ENCODE results near the gene ABCA7.

The ABCA7 gene

GRCh38 chr19:993361-993830 is 46.5 kb upstream of the ABCA7 start:
- H3F3A ChIP-seq (ENCODE audit: control insufficient read depth, insufficient read depth), result peaks cover 3% of the 10 kb centered on the region; the same call in 1 of the 2 replicates
- TF ChIP-seq CTCF (IDR thresholded peaks at IDR 0.05; ENCODE audit: low read depth, low read length, poor library complexity, severe bottlenecking) (no peak), EZH2phosphoT487 (IDR thresholded peaks at IDR 0.05; ENCODE audit: borderline replicate concordance, low read length) (no peak)
- H3K4me1 ChIP-seq (ENCODE audit: control insufficient read depth, low read length), result peaks cover 5% of the 10 kb centered on the region
- H3K27ac ChIP-seq (ENCODE audit: low read depth, low read length), result no peak overlapping the region
- H3K36me3 ChIP-seq (ENCODE audit: control insufficient read depth, low read length), result peaks cover 42% of the 10 kb centered on the region
- no peak overlapping the region for H3K4me2 ChIP-seq (ENCODE audit: low read length)
- H4K20me1 ChIP-seq (ENCODE audit: control insufficient read depth, insufficient read depth, low read depth, low read length), result no peaks in the 10 kb centered on the region
- peaks cover 4% of the 10 kb centered on the region; the same call in 1 of the 2 replicates for H3K9me3 ChIP-seq (ENCODE audit: control insufficient read depth, insufficient read depth, low read length)
- H3K4me3 ChIP-seq (ENCODE audit: low read length), result no peak overlapping the region
- H3K9me2 ChIP-seq (replicated peaks; ENCODE audit: control insufficient read depth, low read length), result no peaks in the 10 kb centered on the region
- peaks cover 23% of the 10 kb centered on the region for H3K27me3 ChIP-seq (ENCODE audit: control insufficient read depth, low read length)
- no peaks in the 10 kb centered on the region for H3K79me2 ChIP-seq (ENCODE audit: control insufficient read depth, low read length)

- H4K20me1 ChIP-seq (ENCODE audit: control insufficient read depth, insufficient read depth, low read depth, low read length), result no peaks in the 10 kb centered on the region
- H3F3A ChIP-seq (ENCODE audit: control insufficient read depth, insufficient read depth), result peaks cover 3% of the 10 kb centered on the region; the same call in 1 of the 2 replicates
- H3K79me2 ChIP-seq (ENCODE audit: control insufficient read depth, low read length), result no peaks in the 10 kb centered on the region
- H3K4me3 ChIP-seq (ENCODE audit: low read length), result no peak overlapping the region
- H3K4me1 ChIP-seq (ENCODE audit: control insufficient read depth, low read length), result peaks cover 5% of the 10 kb centered on the region
- peaks cover 37% of the 10 kb centered on the region for H3K36me3 ChIP-seq (ENCODE audit: control insufficient read depth, low read length)
- no peak overlapping the region for H3K27ac ChIP-seq (ENCODE audit: low read depth, low read length)
- no peaks in the 10 kb centered on the region for H3K9me2 ChIP-seq (replicated peaks; ENCODE audit: control insufficient read depth, low read length)
- TF ChIP-seq CTCF (IDR thresholded peaks at IDR 0.05; ENCODE audit: low read depth, low read length, poor library complexity, severe bottlenecking) (no peak), EZH2phosphoT487 (IDR thresholded peaks at IDR 0.05; ENCODE audit: borderline replicate concordance, low read length) (no peak)
- H3K27me3 ChIP-seq (ENCODE audit: control insufficient read depth, low read length), result peaks cover 28% of the 10 kb centered on the region
- H3K4me2 ChIP-seq (ENCODE audit: low read length), result no peak overlapping the region
- H3K9me3 ChIP-seq (ENCODE audit: control insufficient read depth, insufficient read depth, low read length), result peaks cover 4% of the 10 kb centered on the region; the same call in 1 of the 2 replicates
Measured at GRCh38 chr19:993831-994393, 46.0 kb upstream of the ABCA7 start.

GRCh38 chr19:994516-994915 is 45.4 kb upstream of the ABCA7 start:
- H3K4me3 ChIP-seq (ENCODE audit: low read length), result no peak overlapping the region
- no peak overlapping the region for H3K4me2 ChIP-seq (ENCODE audit: low read length)
- peaks cover 3% of the 10 kb centered on the region; the same call in 1 of the 2 replicates for H3F3A ChIP-seq (ENCODE audit: control insufficient read depth, insufficient read depth)
- no peaks in the 10 kb centered on the region for H3K79me2 ChIP-seq (ENCODE audit: control insufficient read depth, low read length)
- no peak for TF ChIP-seq CTCF (IDR thresholded peaks at IDR 0.05; ENCODE audit: low read depth, low read length, poor library complexity, severe bottlenecking)
- H3K4me1 ChIP-seq (ENCODE audit: control insufficient read depth, low read length), result peaks cover 5% of the 10 kb centered on the region
- H3K36me3 ChIP-seq (ENCODE audit: control insufficient read depth, low read length), result peaks cover 33% of the 10 kb centered on the region
- peaks cover 34% of the 10 kb centered on the region for H3K27me3 ChIP-seq (ENCODE audit: control insufficient read depth, low read length)
- no peaks in the 10 kb centered on the region for H3K9me2 ChIP-seq (replicated peaks; ENCODE audit: control insufficient read depth, low read length)
- no peaks in the 10 kb centered on the region for H4K20me1 ChIP-seq (ENCODE audit: control insufficient read depth, insufficient read depth, low read depth, low read length)
- H3K27ac ChIP-seq (ENCODE audit: low read depth, low read length), result no peak overlapping the region
- H3K9me3 ChIP-seq (ENCODE audit: control insufficient read depth, insufficient read depth, low read length), result peaks cover 4% of the 10 kb centered on the region; the same call in 1 of the 2 replicates

Data from DOHH2 (cell line).